ENCODE results near the gene RADIL. TPM values are rescaled to one million over a fixed set of nuclear protein-coding genes. Genes with fewer than 3 reads are reported as not detected.

RADIL gene
- total RNA-seq, 4 donors from 2014 or later: 1.5 to 2.6 (median 2.1) TPM

DNA sequence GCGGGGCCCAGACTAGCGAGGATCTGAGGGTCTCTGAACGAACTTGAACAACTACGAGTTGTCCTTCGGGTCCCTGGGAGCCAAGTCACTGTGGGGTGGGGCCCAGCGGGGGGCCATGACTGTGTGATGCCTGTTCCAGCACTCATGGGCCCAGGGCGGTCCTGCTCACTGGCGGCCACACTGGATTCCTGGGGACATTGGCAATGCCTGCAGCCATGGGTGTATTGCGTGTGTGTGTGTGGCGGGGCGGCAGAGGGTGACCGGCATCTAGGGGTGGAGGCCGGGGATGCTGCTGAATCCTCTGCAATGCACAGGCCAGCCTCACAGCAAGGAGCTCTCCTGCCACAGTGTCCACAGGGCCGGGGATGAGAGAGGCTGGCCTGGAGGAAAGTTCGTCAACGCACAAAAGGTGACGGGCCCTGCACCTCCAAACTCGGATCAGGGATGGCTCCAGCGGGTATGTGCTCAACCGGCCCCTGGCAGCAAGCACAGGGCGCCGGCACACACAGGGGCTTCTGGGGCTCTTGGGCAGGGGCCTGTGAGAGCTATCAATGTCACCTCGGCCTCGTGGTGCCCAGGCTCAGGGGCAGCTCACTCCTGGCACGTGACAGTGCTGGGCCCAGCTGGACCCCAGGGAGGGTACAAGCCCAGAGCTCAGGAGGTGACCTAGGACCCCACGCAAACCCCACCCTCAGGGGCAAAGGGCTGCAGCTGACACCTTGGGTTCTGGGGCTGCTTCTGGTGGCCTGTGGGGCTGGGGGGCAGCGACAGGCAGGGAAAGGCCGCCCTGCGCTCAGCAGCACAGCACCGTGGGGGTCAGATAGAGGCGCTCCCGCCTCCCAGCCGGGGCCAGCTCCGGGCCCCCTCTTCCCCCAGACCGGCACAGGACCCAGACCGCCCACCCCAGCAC lies 49.6 kb downstream of the RADIL start:
- intact Hi-C loops (cut with DNase I; ENCODE audit: low total_unique reads): no loop called here
- DNase-seq (ENCODE audit: low spot score in 2 of 2): peak in 1 of 2 donors; percentile 82
- TF ChIP-seq, protein P1, sequence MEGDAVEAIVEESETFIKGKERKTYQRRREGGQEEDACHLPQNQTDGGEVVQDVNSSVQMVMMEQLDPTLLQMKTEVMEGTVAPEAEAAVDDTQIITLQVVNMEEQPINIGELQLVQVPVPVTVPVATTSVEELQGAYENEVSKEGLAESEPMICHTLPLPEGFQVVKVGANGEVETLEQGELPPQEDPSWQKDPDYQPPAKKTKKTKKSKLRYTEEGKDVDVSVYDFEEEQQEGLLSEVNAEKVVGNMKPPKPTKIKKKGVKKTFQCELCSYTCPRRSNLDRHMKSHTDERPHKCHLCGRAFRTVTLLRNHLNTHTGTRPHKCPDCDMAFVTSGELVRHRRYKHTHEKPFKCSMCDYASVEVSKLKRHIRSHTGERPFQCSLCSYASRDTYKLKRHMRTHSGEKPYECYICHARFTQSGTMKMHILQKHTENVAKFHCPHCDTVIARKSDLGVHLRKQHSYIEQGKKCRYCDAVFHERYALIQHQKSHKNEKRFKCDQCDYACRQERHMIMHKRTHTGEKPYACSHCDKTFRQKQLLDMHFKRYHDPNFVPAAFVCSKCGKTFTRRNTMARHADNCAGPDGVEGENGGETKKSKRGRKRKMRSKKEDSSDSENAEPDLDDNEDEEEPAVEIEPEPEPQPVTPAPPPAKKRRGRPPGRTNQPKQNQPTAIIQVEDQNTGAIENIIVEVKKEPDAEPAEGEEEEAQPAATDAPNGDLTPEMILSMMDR (IDR thresholded peaks at IDR 0.05): no peak
- TF ChIP-seq POLR2A (IDR thresholded peaks at IDR 0.05): no peak
- 92 to 97% methylated on average over 27 to 33 of the region's 36 CpGs for WGBS, 2 donors
- H3K4me3 ChIP-seq (ENCODE audit: low read depth, poor library complexity, severe bottlenecking): no peak overlapping the region

DNA sequence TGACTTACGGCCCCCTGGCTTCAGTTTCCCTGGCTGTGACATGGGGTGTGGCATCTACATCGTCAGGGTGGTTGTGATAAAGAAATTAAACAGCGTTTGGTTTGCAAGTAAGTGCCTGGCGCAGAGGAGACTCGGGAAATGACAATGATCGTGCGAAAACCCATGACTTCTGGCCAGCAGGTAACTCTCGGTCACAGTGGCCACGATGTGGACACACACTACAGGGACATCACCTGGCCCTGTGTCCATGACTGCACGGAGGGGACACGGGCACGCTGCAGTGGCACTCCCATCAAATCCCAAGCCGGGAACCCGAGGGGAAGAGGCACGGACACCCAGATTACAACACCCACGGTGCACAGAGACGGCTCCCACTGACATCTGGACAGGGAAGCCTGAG lies 50.3 kb downstream of the RADIL start:
- no peak overlapping the region for H3K4me3 ChIP-seq (ENCODE audit: low read depth, poor library complexity, severe bottlenecking)
- DNase-seq (ENCODE audit: low spot score in 2 of 2): no peak
- TF ChIP-seq, protein P1 (IDR thresholded peaks at IDR 0.05): no peak
- TF ChIP-seq POLR2A (IDR thresholded peaks at IDR 0.05): no peak
- 88 to 91% methylated on average over 17 of the region's 17 CpGs for WGBS, 2 donors
- intact Hi-C loops (cut with DNase I; ENCODE audit: low total_unique reads): no loop called here

DNA sequence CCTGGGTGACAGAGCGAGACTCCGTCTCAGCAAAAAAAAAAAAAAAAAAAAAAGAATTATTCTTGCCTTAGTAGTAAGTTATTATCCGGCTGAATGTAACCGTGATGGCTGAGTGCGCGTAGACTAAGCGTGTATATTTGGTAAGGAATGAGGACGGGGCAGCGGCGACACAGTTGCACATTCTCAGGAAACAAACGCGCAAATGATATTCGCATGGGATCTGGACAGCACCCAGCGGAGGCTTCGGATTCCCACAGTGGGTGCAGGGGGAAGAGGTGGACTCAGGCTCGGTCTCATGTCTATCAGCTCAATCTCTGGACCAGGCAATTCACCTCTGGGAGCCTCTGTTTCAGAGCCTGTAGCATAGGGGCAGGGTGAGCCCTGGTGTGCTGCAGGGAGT lies 50.8 kb downstream of the RADIL start:
- intact Hi-C loops (cut with DNase I; ENCODE audit: low total_unique reads): no loop called here
- no peak for TF ChIP-seq POLR2A (IDR thresholded peaks at IDR 0.05)
- TF ChIP-seq, protein P1 (IDR thresholded peaks at IDR 0.05): no peak
- DNase-seq (ENCODE audit: low spot score in 2 of 2): no peak
- no peak overlapping the region for H3K4me3 ChIP-seq (ENCODE audit: low read depth, poor library complexity, severe bottlenecking)
- 94 to 96% methylated on average over 16 of the region's 16 CpGs for WGBS, 2 donors

DNA sequence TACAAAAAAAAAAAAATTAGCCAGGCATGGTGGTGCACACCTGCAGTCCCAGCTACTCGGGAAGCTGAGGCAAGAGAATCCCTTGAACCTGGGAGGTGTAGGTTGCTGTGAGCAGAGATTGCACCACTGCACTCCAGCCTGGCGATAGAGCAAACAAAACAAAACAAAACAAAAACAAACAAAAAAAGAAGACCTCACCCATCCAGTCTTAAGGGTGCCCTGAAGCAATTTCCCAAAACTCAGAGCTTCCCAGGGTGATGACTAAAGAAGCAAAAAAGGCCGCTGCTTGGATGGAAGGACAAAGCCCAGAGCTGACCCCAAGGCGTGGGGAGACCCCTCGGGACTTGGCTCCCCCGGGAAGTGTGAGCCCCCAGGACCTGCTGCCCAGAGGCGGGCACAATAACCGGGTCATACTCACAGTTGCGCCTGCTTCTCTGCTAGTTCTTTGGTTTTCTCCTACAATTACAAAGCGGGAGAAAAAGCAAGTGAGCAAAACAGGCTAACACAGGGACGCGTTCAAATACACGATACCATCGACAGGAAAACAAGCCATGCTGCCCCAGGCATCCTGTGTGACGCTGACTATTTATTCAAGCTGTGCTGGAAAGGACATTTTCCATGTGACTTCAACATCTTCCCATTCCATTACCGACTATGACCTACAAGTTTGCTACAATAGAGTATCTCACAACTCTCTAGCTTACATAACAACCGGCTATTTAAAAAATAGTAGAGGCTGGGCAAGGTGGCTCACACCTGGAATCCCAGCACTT lies 51.6 kb downstream of the RADIL start:
- no peak overlapping the region for H3K4me3 ChIP-seq (ENCODE audit: low read depth, poor library complexity, severe bottlenecking)
- intact Hi-C loops (cut with DNase I; ENCODE audit: low total_unique reads): no loop called here
- DNase-seq (ENCODE audit: low spot score in 2 of 2): no peak
- 82 to 85% methylated on average over 17 of the region's 17 CpGs for WGBS, 2 donors
- TF ChIP-seq, protein P1 (IDR thresholded peaks at IDR 0.05): no peak
- TF ChIP-seq POLR2A (IDR thresholded peaks at IDR 0.05): no peak

DNA sequence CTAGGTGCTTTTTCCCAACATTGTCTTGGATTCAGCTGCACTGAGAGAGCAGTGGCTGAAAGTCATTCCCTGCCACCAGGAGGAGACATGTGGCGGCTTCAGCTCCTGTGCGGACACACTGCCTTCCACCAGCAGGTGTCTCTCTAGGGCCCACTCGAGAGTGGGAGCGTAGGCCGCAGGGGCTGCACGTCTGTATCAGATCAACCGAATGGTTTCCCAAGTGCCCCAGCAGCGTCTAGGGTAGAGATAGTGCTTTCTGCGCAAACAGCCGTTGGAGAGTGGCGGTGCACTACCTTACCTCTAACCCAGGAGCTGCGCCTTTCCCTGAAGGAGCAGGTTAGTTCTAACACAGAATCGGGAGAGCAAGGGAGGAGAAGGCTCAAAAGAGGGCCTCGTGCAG lies 53.3 kb downstream of the RADIL start:
- DNase-seq (ENCODE audit: low spot score in 2 of 2): no peak
- TF ChIP-seq, protein P1 (IDR thresholded peaks at IDR 0.05): no peak
- TF ChIP-seq POLR2A (IDR thresholded peaks at IDR 0.05): no peak
- no peak overlapping the region for H3K4me3 ChIP-seq (ENCODE audit: low read depth, poor library complexity, severe bottlenecking)
- intact Hi-C loops (cut with DNase I; ENCODE audit: low total_unique reads): no loop called here
- WGBS, 2 donors: 64 to 72% methylated on average over 13 to 14 of the region's 14 CpGs

Measured in lower leg skin (tissue), 4 donors.